ENCODE measurements around the gene PACRG. TPM values are rescaled to one million over a fixed set of nuclear protein-coding genes. Genes with fewer than 3 reads are reported as not detected.

PACRG gene
- polyA plus RNA-seq, 1 of the 3 experiments (the other 2 are of a cell fraction) = 0.56 TPM

GRCh38 chr6:163262080-163262479, 534.3 kb downstream of the PACRG start:
- Histone ChIP-seq H3K79me2 (ENCODE audit: insufficient read depth) (no peaks in the 10 kb centered on the region), H3K4me3 (ENCODE audit: low read depth in 2 of 2, low read length in 1 of 2) (no peak overlapping the region), H3K27me3 (ENCODE audit: insufficient read depth) (no peaks in the 10 kb centered on the region), H3K36me3 (replicated peaks in 1 of 2; ENCODE audit: control insufficient read depth in 1 of 2, insufficient read depth in 2 of 2, low read length in 1 of 2) (no peaks in the 10 kb centered on the region), H3K27ac (ENCODE audit: low read depth in 2 of 2, low read length in 1 of 2) (no peak overlapping the region), H3F3A (replicated peaks; ENCODE audit: insufficient read depth) (no peaks in the 10 kb centered on the region), H3K9me2 (no peaks in the 10 kb centered on the region), H3K9me3 (no peaks in the 10 kb centered on the region), H2AFZ (ENCODE audit: low read depth) (no peak overlapping the region), H3K4me2 (no peak overlapping the region), H4K20me1 (ENCODE audit: insufficient read depth) (no peaks in the 10 kb centered on the region), H3K4me1 (ENCODE audit: control insufficient read depth in 1 of 2, insufficient read depth in 2 of 2, low read depth in 1 of 2, low read length in 1 of 2) (no peaks in the 10 kb centered on the region; a peak in 1 of 4 replicates), H3K9ac (no peak overlapping the region)
- CTCF ChIA-PET = no interaction called here
- DNase-seq = no peak
- 51% methylated on average over 7 of the region's 7 CpGs for WGBS (ENCODE audit: low lambda C conversion rate)
- TF ChIP-seq FOSL2 (IDR thresholded peaks at IDR 0.05; ENCODE audit: borderline replicate concordance, low read depth) (no peak), RCOR1 (IDR thresholded peaks at IDR 0.05; ENCODE audit: low read length) (no peak), MXI1 (IDR thresholded peaks at IDR 0.05; ENCODE audit: low read depth, low read length) (no peak), TAF1 (IDR thresholded peaks at IDR 0.05; ENCODE audit: borderline replicate concordance, low read depth, low read length) (no peak), TCF12 (IDR thresholded peaks at IDR 0.05) (no peak), CHD2 (IDR thresholded peaks at IDR 0.05; ENCODE audit: low read length, partially characterized antibody) (no peak), USF1 (IDR thresholded peaks at IDR 0.05; ENCODE audit: borderline replicate concordance, low read depth) (no peak), ELF1 (IDR thresholded peaks at IDR 0.05) (no peak), MAX (IDR thresholded peaks at IDR 0.05; ENCODE audit: low read depth) (no peak), RXRA (IDR thresholded peaks at IDR 0.05; ENCODE audit: borderline replicate concordance, low read depth) (no peak), MEF2A (IDR thresholded peaks at IDR 0.05; ENCODE audit: borderline replicate concordance, low read depth) (no peak), REST (IDR thresholded peaks at IDR 0.05; ENCODE audit: low read depth, low read length) (no peak), NFIC (IDR thresholded peaks at IDR 0.05; ENCODE audit: borderline replicate concordance) (no peak), PBX3 (IDR thresholded peaks at IDR 0.05) (no peak), FOXJ3 (CRISPR knock-in tag; IDR thresholded peaks at IDR 0.05) (no peak), SMC3 (IDR thresholded peaks at IDR 0.05; ENCODE audit: low read depth, low read length) (no peak), RFX5 (IDR thresholded peaks at IDR 0.05; ENCODE audit: low read length) (no peak), NRF1 (IDR thresholded peaks at IDR 0.05; ENCODE audit: low read depth, low read length) (no peak), EP300 (IDR thresholded peaks at IDR 0.05; ENCODE audit: borderline replicate concordance in 1 of 2, low read depth in 1 of 2, low read length in 1 of 2) (no peak), FOXM1 (IDR thresholded peaks at IDR 0.05; ENCODE audit: low read depth) (no peak)
- POLR2A ChIA-PET = interaction anchor here (0.7 kb wide), 1 partner anchor 32 kb away, joined by 3 read pairs; no protein-coding TSS in a partner anchor
